Right renal pelvis (tissue), 4 donors: ENCODE results near the gene SEPTIN10. TPM values are rescaled to one million over a fixed set of nuclear protein-coding genes. Genes with fewer than 3 reads are reported as not detected.
"Not testable (repeated sequence)": the region's sequence is repeated elsewhere in the genome, so short reads cannot be mapped to it uniquely, and the experiment has no call there.

Source experiments
- DNase-seq, 4 donors: peaks; one replicate each; pipeline ENCODE4 v3.0.0-alpha.2; 2013; ENCODE audit warnings: low read depth in 4 of 4, low spot score in 3 of 4, missing footprints in 1 of 4
- polyA plus RNA-seq, 4 donors: library from polyadenylated mRNA; unstranded; fragments of 120-200 nt; gene quantifications; one replicate each; pipeline ENCODE4 v1.2.1, GENCODE V29; 2013; ENCODE audit not compliant: insufficient read length in 4 of 4

Gene SEPTIN10
- polyA plus RNA-seq, 4 donors: 107 to 133 (median 124) TPM

DNA sequence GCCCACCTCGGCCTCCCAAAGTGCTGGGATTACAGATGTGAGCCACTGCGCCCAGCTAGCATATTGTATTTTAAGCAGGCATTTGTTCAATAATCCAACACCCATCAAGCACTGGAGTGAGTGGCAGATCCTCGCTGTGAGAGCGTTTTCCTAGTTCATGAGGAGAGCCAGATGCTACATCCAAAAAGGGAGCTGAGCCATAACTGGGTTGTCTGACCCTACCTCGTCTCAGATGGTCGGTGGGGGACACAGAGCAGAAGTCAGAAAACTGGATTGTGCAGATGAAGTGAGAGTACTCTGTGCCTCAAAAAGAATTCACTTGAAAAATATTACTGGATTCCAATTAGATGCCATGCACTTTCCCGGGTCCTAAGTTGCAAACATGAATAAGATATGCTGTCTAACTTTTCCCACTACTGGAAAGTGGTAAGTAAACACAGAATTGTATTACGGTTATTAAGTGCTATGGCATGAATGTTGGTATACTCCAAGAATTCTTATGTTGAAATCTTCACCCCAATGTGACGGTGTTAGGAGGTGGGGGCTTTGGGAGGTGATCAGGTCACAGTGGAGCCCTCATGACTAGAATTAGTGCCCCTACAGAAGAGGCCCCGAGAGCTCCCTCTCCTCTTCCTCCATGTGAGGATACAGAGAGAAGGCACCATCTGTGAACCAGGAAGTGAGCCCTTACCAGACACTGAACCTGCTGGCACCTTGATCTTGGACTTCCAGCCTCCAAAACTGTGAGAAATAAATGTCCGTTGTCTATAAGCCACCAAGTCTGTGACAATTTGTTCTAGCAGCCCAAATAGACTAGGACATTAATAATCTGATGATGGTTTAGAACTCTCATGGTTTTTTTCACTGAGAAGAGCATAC lies 21.9 kb upstream of the SEPTIN10 start:
- no peak for DNase-seq

DNA sequence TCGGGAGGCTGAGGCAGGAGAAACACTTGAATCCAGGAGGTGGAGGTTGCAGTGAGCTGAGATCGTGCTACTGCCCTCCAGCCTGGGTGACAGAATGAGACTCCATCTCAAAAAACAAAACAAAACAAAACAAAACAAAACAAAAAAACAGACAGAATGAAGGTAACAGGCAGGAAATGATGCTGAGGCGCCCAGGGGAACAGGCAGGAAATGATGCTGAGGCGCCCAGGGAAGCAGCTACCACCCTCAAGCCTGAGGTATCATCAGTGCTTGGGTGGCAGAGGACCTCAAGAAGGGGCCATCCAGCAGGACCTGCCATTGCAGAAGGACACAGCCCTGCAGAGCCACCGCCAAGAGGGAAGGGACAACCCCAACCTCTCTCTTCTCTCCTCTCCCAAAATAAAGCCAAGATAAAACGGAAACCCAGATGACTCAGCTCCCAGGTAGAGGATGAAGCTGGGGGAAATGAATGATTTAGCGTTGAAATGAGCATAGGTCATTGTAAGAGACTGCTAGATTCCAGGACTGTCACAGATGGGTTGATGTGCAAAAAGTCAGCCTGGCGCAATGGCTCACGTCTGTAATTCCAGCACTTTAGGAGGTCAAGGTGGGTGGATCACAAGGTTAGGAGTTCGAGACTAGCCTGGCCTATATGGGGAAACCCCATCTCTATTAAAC lies 19.7 kb upstream of the SEPTIN10 start:
- no peak for DNase-seq

DNA sequence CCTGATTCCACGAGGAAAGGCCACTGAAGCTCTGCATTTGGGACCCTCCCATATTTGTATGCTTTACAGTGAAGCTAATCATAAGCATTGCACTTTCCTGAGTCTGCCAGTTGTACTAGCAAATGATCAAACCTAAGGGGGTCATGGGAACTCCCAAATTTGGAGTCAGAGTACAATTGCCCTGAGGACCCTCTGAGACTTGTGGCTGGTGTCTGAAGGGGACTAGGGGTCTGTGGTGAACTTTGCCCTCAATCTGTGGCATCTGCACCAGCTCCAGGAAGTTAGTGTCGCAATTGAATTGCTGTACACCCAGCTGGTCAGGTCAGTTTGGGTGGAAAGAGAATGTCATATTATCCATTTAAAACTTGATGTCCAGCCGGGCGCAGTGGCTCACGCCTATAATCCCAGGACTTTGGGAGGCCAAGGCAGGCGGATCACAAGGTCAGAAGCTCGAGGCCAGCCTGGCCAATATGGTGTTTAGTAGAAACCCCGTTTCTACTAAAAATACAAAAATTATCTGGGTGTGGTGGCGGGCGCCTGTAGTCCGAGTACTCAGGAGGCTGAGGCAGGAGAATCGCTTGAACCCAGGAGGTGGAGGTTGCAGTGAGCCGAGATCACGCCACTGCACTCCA lies 18.5 kb upstream of the SEPTIN10 start:
- no peak for DNase-seq

DNA sequence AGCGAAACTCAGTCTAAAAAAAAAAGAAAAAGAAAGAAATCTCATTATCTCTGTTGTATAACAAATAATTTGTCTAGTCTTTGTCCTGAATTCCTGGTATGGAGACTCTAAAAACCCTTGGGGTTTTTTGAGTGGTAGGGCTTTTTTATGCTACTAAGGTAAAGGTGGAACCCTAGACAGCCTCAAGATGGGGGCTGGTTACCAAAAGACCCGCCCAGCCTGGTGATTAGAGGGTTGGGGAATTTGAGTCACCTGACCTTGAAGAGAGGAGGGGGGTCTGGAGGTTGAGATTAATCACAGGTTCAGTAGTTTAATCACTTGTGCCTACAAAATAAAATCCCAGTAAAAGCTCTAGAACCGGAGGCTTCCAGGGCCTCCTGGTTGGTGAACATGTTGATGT lies 18.0 kb upstream of the SEPTIN10 start:
- no peak for DNase-seq

DNA sequence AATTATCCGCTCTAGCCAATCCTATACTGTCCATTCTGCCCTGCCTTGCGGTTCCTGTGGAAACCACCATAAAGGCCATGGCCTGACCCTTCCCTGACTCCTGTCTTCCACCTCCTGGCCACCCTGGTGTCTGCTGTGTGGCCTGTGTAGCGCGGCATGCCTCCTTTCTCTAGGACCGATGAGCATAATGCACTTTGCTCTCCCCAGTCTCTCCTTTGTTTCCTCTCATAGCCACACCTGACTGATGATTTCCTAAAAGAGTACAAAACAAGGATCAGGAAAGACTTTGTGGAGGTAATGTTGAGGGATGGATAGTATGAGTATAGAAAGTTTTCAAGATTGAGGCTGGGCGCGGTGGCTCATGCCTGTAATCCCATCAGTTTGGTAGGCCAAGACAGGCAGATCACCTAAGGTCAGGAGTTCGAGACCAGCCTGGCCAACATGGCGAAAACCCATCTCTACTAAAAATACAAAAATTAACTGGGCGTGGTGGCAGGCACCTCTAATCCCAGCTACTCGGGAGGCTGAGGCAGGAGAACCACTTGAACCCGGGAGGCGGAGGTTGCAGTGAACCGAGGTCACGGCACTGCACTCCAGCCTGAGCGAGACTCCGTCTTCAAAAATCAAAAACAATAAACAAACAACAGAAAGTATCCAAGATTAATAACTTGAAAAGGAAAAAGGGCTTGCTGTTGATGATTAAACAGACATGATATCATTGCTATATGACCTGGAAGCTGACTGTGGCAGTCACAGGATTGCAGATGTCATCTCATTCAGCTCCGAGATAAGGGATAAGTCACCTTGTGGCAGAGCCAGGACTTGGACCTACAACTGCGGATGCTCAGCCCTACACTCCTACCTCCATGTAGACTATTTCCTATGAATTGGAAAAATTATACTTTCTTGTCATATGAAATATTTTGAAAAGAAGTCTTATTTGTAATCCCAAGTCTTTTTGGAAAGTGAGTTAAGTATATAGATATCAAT lies 17.0 kb upstream of the SEPTIN10 start:
- DNase-seq: no peak

DNA sequence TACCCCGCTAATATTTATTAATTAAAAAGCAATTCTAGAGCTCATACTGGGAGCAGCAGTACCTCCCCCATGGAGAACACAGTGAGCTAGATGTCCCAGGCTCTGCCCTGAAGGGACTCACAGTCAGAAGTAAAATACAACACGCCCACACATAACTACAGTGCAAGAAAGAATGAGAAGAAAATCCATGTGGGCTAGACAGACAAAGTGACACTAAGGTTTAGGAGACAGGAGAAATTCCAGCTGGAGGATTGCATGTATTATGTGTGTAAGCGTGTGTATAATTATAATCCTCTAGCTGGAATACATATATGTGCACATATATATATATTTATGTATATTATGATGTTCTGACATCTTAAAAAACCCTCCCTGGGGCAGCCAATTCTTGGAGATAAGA lies 16.1 kb upstream of the SEPTIN10 start:
- no peak for DNase-seq

DNA sequence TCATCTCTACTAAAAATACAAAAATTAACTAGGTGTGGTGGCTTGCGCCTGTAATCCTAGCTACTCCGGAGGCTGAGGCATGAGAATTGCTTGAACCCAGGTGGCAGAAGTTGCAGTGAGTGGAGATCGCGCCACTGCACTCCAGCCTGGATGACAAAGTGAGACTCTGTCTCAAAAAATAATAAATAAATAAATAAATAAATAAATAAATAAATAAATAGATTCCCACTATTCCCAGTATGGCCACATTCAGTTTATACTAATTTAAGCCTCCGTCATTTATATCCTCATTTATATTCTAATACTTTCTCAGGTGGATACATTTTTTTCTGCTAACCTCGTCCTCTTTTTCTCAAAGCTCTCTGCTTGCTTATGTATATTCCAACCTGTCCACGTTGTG lies 14.6 kb upstream of the SEPTIN10 start:
- DNase-seq: not testable (repeated sequence)

DNA sequence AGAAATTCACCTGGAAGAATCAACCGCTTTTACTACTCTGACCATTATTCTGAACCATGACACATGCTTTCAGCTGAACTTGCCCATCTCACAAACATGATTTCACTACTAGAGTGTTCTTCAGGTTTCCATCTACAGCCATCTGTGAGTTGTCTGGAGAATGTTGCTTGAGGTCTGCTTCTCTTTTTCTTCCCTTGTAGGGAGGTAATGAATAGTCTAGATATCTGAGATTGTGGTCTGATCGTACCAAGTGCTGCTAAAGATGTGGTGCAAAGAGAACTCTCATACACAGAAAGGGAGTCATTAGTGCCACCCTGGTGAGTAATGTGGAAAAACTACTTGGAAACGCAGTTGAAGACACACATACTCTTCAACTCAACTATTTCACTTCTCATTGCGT lies 10.6 kb upstream of the SEPTIN10 start:
- no peak for DNase-seq

DNA sequence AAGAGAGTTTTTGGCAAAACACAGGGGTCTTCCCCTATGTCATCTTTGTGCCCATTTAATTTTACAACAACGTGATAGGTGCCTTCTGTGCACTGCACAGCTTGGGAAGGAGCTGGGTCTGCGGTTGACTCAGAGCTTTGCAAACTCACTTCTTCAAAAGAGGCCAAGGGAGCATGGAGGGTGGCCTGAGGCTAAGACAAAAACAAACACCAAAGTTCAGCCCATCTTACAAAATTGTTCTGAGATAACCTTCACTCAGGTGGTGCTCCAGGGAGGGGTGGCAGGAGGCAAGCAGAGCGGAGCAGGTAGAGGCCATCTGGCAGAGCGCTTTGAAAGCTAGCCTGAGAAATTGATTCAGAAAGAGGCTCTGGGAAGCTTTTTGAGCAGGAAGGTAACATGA lies 10.2 kb upstream of the SEPTIN10 start:
- DNase-seq: no peak

DNA sequence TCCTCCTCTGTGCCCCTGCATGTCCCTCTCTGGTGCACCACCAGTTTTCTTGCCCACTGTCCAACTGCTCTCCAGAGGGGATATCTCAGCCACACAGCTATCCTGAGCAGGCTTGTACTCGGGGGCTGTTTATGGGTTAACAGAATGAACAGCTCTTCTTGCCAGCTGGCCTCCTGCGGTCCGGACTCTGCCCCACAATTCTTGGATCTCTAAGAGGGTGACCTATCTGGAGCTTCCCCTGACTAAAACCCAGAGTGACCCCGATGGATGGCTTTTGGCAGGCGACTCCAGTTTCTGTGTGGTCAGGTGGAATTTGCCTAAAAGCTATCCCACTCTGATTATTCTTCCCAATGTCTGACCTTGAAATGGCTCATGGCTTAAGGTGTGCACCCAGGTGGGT lies 9.5 kb upstream of the SEPTIN10 start:
- no peak for DNase-seq

DNA sequence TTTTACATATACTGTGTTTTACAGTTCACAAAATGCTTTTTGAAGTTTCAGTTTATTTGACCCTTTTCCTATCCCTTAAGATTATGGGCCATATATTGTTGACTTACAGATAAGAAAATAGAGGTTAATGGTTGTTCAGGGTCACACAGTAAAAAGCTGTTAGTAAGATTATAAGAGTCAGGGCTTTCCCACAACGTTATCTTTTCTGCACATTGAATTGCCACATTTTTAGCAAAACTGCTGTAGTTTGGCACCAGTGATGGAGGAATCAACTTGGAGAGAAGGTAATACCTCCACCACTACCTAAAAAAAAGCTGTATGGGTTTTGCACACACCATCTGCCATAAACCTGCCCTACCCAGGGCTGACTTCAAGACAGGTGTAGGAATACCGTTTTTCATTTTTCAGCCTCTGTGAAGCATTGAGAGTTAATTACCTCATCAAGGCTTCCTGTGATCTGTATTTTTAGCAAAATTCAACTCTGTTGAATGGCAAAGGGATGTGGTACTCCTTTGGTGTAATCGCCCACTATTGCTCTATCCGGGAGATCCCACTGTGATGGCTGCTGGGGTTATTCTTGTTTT lies 5.4 kb upstream of the SEPTIN10 start:
- no peak for DNase-seq

DNA sequence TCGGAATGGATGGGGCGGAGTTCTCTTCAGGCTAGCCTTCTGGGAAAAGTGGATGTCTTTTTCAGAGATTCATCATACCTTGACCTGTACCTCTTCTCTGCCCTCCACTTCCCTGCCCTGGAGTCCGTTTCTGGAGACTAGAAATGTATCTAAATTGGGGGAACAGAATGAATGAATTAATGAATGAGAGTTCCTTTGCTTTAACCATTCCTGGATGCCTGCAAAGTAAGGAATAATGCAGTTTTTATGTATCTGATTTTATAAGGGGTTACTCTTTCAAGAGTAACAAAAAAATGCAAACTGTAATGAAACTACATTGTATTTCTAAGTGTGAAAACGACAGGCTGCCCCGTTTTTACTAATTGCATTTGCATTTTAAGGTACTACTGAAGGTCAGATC lies 2.4 kb upstream of the SEPTIN10 start:
- DNase-seq: no peak

DNA sequence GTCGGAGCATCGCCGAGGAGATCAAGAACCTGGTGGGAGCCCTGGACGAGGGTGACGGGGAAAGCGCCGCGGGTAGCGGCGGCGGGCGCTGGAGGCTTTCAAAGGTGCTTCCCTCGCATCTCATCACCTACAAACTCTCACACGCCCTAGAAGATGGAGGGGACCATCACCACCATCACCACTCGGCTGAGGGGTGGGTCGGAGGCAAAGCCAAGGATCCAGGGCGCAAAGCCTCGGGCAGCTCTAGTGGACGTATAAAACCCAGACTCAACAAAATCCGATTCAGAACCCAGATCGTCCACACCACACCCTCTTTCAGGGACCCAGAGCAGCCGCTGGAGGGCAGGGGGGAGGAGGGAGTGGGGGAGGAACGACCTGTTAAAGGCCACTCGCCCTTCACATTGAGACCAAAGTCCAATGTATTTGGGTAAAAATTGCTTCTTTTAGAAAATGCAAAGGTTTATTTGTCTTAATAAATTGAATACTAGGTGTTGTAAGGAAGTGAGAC lies 1.9 kb upstream of the SEPTIN10 start:
- DNase-seq: no peak

DNA sequence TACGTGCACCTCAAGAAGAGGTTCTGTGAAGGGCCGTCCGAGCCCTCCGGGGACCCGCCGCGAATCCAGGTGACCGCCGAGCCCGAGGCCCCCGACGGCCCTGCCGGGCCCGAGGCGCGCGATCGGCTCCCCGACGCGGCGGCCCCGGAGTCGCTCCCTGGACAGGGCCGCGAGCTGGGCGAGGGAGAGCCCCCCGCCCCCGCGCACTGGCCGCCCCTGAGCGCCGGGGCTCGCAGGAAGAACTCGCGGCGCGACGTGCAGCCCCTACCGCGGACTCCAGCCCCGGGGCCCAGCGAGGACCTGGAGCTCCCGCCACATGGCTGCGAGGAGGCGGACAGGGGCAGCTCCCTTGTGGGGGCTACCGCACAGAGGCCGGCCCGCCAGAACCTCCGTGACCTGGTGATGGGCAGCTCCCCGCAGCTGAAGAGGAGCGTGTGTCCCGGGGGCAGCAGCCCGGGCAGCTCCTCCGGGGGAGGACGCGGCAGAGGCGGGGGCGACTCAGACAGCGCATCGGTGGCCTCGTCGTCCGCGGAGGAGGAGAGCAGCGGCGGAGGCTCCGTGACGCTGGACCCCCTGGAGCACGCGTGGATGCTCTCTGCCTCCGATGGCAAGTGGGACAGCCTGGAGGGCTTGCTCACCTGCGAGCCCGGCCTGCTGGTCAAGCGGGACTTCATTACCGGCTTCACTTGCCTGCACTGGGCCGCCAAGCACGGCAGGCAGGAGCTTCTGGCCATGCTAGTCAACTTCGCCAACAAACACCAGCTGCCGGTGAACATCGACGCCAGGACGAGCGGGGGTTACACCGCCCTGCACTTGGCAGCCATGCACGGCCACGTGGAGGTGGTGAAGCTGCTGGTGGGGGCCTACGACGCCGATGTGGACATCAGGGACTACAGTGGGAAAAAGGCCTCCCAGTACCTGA lies 1.2 kb upstream of the SEPTIN10 start:
- peak in 1 of 4 donors; percentile 23 for DNase-seq

DNA sequence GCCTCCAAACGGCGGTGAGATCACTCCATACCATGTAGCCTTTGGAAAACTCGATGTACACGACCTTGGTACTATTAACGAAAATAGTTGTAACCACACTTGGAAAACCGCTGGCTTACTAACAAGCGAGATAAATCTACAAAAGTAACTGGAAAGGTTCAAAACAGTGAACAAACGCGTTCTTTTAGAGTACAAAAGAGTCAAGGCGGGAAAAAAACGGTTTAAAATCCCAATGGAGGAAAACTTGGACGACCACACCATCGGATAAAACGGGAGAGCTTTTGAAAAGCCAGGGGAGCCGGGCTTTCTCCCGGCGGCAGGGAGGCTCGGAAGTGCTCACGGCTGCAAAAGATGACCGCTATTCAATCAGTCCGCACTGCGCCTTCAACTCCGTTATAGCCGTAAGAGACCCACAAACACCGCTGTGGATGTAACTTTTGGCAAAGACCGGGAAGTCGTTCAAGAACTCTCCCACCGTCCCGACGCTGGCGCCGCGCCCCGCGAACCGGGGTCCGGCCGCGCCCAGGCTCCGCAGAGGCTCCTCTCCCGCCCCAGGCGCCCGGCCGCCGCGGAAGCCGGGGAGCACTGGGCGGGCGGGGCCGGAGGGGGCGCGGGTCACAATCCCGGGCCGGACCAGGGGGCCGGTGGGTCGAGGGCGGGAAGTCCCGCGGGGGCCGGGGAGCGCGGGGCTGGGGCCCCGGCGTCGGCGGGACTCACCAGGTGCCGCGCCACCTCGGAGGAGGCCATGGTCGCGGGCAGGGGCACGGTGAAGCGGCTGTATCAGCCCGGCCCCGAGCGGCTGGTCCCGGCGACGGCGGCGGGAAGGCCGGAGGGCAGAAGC lies 465 bp downstream of the SEPTIN10 start:
- DNase-seq: peak in 2 of 4 donors; percentile 38 to 53

DNA sequence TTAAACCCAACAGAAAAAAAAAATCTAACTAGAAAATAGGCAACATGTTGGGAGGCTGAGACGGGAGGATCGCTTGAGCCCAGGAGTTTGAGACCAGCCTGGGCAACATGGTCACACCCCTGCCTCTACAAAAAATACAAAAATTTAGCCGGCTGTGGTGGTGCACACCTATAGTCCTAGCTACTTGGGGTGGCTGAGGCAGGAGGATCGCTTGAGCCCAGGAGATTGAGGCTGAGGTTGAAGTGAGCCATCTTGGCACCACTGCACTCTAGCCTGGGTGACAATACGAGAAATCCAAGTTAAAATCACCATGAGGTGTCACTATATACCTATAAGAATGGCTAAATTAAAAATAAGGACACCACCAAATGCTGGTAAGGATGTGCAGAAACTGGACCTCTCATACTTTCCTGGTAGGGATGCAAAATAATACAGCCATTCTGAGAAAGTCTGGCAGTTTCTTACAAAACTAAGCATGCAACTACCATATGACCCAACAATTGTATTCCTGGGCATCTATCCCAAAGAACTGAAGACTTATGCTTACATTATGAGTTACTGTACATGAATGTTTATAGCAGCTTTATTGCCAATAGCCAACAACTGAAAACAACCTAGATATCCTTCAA lies 2.2 kb downstream of the SEPTIN10 start:
- DNase-seq: no peak

DNA sequence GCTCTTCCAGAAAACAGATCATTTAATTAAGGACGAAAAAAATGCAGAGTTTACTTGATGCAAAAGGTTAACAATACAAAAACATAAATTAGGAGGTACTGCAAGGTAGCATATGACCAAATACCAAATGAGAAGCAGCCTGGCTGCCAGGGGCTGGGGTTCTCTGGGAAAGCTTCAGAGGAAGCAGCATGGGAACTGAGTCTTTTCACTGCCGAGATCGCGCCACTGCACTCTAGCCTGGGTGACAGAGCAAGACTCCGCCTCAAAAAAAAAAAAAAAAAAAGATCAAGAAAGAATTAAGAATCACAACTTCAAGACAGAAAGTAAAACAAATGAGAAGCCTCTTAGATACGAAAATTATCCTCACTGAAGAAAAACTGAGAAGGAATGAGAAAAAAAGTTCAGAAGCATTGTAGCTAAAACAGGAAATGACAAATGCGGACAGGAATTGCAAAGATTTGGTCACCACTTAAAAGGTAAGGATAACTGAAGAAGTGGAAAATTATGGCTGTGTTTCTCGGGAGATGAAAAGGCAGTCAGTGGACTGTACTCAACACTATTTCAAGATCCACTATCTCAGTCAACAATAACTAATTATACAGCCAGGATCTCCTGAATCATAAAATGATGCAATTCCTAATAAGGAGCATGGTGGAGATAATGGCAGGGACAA lies 4.3 kb downstream of the SEPTIN10 start:
- no peak for DNase-seq
